Urinary bladder (tissue), 4 donors: Measurements from ENCODE around the gene MCFD2. TPM values are rescaled to one million over a fixed set of nuclear protein-coding genes. Genes with fewer than 3 reads are reported as not detected.

Experiments used
- DNase-seq: peaks from one replicate; pipeline ENCODE4 v3.0.0-alpha.2; 2015; ENCODE audit errors: extremely low spot score
- H3K27ac ChIP-seq: one replicate; pipeline ENCODE4 v1.5.1; 2013; ENCODE audit warnings: low read depth, mild to moderate bottlenecking, moderate library complexity
- H3K36me3 ChIP-seq: one replicate; pipeline ENCODE4 v1.6.1; 2013; ENCODE audit warnings: mild to moderate bottlenecking, moderate library complexity; ENCODE audit not compliant: insufficient read depth
- H3K4me1 ChIP-seq: one replicate; pipeline ENCODE4 v1.6.1; 2013; ENCODE audit warnings: mild to moderate bottlenecking, moderate library complexity; ENCODE audit not compliant: insufficient read depth
- H3K4me3 ChIP-seq: one replicate; pipeline ENCODE4 v1.5.1; 2013; ENCODE audit warnings: low read depth, low read length
- WGBS: extraction: QIAGEN DNeasy Blood & Tissue Kit; methylation state at CpG from one replicate; pipeline ENCODE4 v1.1.7; 2013; 5-methylcytosine and 5-hydroxymethylcytosine counted together
- polyA plus RNA-seq: library from polyadenylated mRNA; stranded (reverse); fragments of 200-250 nt; gene quantifications from one replicate; pipeline ENCODE4 v1.2.3, GENCODE V29; 2013
- total RNA-seq: library from RNA; depleted of rRNA; stranded (reverse); fragments of >200 nt; gene quantifications from one replicate; pipeline ENCODE4 v1.2.3, GENCODE V29; 2014
- donor health status: healthy with polysubstance abuse.
- donor health status: healthy.

MCFD2 gene
- total and polyA plus RNA-seq, 2 donors, result 60.3 to 78.5 TPM

GRCh38 chr2:46902465-46902864, 13.1 kb downstream of the MCFD2 start:
- no peak for DNase-seq
- Histone ChIP-seq H3K4me1 (no peaks in the 10 kb centered on the region), H3K27ac (no peak overlapping the region), H3K36me3 (no peaks in the 10 kb centered on the region), H3K4me3 (no peak overlapping the region)

GRCh38 chr2:46901611-46902010, 14.0 kb downstream of the MCFD2 start:
- no peak overlapping the region for H3K27ac ChIP-seq
- no peaks in the 10 kb centered on the region for H3K4me1 ChIP-seq
- DNase-seq, result no peak
- no peaks in the 10 kb centered on the region for H3K36me3 ChIP-seq
- H3K4me3 ChIP-seq, result no peak overlapping the region
- 47% methylated on average over 2 of the region's 2 CpGs for WGBS

GRCh38 chr2:46900381-46900780, 15.2 kb downstream of the MCFD2 start:
- WGBS, result 82% methylated on average over 3 of the region's 3 CpGs
- DNase-seq, result no peak
- Histone ChIP-seq H3K27ac (no peak overlapping the region), H3K36me3 (no peaks in the 10 kb centered on the region), H3K4me3 (no peak overlapping the region), H3K4me1 (no peaks in the 10 kb centered on the region)

- Histone ChIP-seq H3K4me1 (no peaks in the 10 kb centered on the region), H3K4me3 (no peak overlapping the region), H3K27ac (no peak overlapping the region), H3K36me3 (no peaks in the 10 kb centered on the region)
- no peak for DNase-seq
- WGBS, result 92% methylated on average over 17 of the region's 17 CpGs
Measured at GRCh38 chr2:46899053-46899452, 16.6 kb downstream of the MCFD2 start.

DNA sequence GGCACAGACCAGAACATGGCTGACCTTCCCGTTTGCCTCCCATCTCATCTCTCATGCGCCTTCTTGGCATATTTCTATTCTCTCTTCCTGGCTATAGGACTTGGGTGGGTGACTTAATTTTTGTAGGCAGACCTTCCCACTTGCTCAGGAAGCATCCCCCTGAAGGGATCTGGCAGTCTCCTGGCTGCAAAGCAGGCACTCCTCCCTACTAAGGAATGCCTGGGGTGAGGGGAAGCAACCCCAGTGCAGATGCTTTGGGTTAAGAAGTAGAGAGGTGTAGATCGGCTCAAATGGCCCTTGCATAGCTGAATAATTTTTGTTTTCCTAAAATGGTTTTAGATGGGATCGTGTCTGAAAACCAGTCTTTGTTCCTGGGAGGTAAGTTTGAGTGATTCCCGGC, 17.6 kb downstream of the MCFD2 start:
- Histone ChIP-seq H3K4me1 (no peaks in the 10 kb centered on the region), H3K36me3 (no peaks in the 10 kb centered on the region), H3K27ac (no peak overlapping the region), H3K4me3 (no peak overlapping the region)
- 87% methylated on average over 5 of the region's 5 CpGs for WGBS
- DNase-seq, result no peak

DNA sequence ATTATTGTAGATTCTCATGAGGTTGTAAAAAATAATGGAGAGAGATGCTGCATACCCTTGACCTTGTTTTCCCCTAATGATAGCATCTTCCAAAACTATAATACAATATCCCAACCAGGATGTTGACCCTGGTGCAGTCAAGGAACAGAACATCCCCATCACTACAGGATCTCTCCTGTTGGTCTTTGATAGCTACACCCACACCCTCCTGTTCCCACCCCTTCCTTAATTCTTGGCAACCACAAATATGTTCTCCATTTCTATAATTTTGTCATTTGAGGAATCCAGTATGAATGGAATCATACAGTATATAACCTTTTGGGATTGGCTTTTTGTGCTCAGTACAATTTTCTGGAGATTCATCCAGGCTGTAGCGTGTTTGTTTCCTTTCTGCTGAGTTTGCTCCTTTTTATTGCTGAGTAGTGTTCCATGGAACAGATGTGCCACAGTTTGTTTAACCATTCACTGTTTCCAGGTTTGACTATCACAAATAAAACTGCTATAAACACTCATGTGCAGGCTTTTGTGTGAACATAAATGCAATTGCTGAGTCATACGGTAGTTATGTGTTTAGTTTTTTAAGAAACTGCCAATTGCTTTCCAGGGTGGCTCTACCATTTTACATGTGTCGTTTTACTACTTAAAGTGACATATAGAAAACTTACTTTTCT, 22.2 kb downstream of the MCFD2 start:
- Histone ChIP-seq H3K36me3 (no peaks in the 10 kb centered on the region), H3K4me1 (no peaks in the 10 kb centered on the region), H3K4me3 (no peak overlapping the region), H3K27ac (no peak overlapping the region)
- no peak for DNase-seq
- 86% methylated on average over 3 of the region's 3 CpGs for WGBS

- no peaks in the 10 kb centered on the region for H3K4me1 ChIP-seq
- WGBS, result 92% methylated on average over 8 of the region's 8 CpGs
- no peak overlapping the region for H3K27ac ChIP-seq
Measured at GRCh38 chr2:46891956-46892553, 23.6 kb downstream of the MCFD2 start.

DNA sequence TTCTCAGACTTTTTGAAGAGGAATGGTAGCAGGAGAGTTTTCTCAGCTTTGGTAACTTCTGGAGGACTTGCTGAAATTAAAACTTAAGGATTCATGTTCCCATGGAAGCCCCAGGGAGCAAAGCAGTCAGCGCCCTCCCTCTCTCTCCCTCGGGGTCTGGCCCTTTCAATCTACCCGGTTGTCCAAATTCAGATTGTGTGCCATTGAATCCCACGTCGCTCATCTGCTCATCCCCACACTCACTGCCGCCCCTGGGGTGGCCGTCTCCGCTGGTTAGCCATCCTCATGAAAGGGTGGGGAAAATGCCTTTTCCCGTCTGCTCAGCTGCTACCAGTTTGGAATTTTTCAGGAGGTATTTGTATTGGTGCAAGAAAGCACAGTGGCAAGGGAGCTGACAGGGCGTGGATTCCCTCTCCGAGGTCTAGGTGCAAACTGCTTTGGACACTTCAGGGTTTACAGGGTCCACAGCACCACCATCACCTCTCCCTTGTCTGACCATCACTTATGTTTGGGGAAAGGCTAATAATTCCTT, 27.1 kb downstream of the MCFD2 start:
- no peaks in the 10 kb centered on the region for H3K4me1 ChIP-seq

More at GRCh38 chr2:46891956-46892553, 23.6 kb downstream of the MCFD2 start:
- DNase-seq, result no peak
- no peak overlapping the region for H3K4me3 ChIP-seq
- H3K36me3 ChIP-seq, result no peaks in the 10 kb centered on the region

DNA sequence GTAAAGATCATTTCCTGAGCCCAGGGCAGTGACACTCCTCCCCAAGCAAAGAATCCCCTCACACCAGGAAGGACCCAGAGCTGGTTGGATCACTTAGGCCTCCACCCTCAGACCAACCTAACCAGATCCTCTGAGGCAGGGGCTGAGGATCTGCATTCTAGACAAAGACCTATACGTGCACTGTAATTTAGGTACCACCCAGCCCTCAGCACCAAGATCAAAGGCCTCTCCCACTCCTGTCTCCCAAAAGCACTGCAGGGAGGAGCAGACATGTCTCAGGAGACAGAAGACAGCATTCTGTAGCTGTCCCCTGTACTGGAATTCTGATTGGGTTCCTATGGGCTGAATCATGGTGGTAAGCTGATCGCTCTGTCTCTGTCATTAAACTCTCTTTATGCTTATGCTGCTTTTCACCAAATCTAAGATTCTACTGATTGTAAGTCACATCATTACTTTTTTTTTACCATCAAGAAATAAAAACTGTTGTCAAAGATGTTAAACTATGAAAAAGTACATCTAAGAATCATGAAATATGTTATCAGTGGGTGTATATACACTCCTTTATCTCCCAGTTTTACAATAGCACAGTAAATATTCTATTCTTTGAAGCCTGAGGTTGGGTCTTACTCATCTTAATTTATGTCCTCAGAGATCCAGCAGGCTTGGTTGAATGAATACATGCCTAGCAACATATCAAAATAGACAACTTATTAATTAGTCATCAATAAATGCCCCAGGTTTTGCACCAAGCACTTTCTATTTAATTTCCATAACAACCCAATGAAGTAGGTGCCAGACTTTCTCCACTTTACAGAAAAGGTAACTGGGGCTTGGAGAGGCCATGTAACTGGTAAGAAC, 28.3 kb downstream of the MCFD2 start:
- no peak overlapping the region for H3K27ac ChIP-seq
- no peak overlapping the region for H3K4me3 ChIP-seq
- H3K4me1 ChIP-seq, result no peaks in the 10 kb centered on the region
- 98% methylated on average over 2 of the region's 2 CpGs for WGBS
- no peak for DNase-seq
- H3K36me3 ChIP-seq, result no peaks in the 10 kb centered on the region

More for the DNA sequence above, 27.1 kb downstream of the MCFD2 start:
- Histone ChIP-seq H3K27ac (no peak overlapping the region), H3K4me3 (no peak overlapping the region), H3K36me3 (no peaks in the 10 kb centered on the region)
- WGBS, result 79% methylated on average over 11 of the region's 11 CpGs
- DNase-seq, result no peak

DNA sequence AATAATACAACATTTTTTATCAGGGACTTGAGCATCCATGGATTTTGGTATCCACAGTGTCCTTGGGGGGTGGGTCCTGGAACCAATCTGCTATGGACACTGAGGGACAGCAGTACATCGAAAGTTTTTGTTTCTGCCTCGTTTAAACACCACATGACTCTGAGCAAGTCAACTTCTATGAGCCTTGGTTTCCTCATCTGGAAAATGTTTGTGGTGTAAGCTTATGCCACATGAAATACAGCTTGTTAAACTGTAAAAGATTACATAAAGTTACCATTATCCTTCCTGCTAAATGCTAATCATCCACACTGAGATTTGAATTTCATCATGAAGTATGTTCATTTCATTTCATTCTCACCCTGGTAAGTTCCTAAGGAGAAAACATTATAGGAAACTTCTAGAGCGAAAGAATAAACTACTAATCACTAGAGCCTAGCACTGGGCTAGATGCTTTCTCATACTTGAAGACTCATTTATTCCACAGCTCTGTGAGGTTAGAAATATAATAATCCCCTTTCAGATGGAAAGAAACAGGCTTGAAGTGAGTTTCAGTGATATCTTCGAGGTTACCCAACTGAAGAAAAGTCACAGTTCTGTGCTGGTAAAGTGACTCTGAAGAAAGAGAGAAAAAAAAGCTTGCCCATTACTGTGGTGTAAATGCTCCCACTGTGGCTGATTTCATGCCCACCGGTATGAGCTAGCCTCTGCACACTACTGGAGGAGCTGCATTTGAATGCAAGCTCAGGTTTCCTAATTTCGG, 29.2 kb downstream of the MCFD2 start:
- no peak for DNase-seq
- WGBS, result 85% methylated on average over 6 of the region's 6 CpGs
- H3K4me3 ChIP-seq, result no peak overlapping the region
- no peaks in the 10 kb centered on the region for H3K36me3 ChIP-seq
- no peaks in the 10 kb centered on the region for H3K4me1 ChIP-seq
- no peak overlapping the region for H3K27ac ChIP-seq

DNA sequence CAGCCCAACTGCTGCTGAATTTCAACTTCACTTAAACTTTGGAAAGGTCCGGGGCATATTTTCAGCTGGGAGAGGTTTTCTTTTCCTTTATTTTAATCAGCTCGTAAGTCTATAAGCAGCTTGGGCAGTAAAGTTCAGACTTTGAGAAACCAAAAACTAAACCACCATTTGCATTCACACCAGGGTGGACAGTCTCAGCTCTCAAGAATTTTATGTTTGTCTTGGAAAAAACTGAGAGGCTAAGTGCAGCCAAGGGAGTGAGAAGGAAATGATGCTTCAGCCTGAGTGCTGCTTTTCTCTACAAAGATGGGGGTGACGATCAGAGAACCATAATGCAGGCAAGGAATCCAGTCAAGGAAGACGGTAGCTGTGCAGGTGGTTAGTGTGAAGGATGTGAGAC, 30.2 kb downstream of the MCFD2 start:
- Histone ChIP-seq H3K4me3 (no peak overlapping the region), H3K27ac (no peak overlapping the region), H3K36me3 (no peaks in the 10 kb centered on the region), H3K4me1 (no peaks in the 10 kb centered on the region)
- WGBS, result 60% methylated on average over 4 of the region's 4 CpGs
- DNase-seq, result no peak

GRCh38 chr2:46879511-46879910, 36.1 kb downstream of the MCFD2 start:
- Histone ChIP-seq H3K27ac (no peak overlapping the region), H3K4me1 (peaks cover 1% of the 10 kb centered on the region), H3K4me3 (no peak overlapping the region), H3K36me3 (no peaks in the 10 kb centered on the region)
- DNase-seq, result no peak

DNA sequence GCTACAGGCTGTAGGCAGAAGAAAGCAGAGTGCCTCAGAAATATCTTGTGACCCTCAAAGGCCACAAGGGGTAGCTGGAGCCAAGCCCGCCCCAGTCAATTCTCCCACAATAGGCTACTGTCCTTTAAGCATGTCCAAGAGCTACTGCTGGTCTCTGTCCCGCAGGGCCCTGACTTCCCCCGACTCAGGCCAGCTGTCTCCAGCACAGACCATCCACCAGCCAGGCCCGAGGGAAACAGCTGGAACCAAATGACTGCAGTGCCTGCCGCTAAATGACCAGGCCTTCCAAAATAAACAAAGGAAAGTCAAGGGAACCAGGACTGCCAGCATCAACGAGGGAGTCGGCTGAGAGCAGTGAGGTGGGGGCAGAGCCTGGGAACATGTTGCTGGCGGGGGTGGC, 36.7 kb downstream of the MCFD2 start:
- peaks cover 1% of the 10 kb centered on the region for H3K4me1 ChIP-seq
- DNase-seq, result no peak
- H3K4me3 ChIP-seq, result no peak overlapping the region
- H3K36me3 ChIP-seq, result no peaks in the 10 kb centered on the region
- no peak overlapping the region for H3K27ac ChIP-seq
- 39% methylated on average over 8 of the region's 8 CpGs for WGBS
